GM18873 (cell line): ENCODE measurements around the gene FAM186B.

Source experiments
- ATAC-seq: cut with Tn5 transposase; IDR thresholded peaks from one replicate; pipeline ENCODE4 v1.9.1; 2021; ENCODE audit warnings: mild to moderate bottlenecking, moderate library complexity, moderate number of reproducible peaks; ENCODE audit not compliant: unreplicated experiment, low FRiP score

FAM186B gene

GRCh38 chr12:49540229-49541139 lies 65.0 kb downstream of the FAM186B start:
- ATAC-seq = no peak

DNA sequence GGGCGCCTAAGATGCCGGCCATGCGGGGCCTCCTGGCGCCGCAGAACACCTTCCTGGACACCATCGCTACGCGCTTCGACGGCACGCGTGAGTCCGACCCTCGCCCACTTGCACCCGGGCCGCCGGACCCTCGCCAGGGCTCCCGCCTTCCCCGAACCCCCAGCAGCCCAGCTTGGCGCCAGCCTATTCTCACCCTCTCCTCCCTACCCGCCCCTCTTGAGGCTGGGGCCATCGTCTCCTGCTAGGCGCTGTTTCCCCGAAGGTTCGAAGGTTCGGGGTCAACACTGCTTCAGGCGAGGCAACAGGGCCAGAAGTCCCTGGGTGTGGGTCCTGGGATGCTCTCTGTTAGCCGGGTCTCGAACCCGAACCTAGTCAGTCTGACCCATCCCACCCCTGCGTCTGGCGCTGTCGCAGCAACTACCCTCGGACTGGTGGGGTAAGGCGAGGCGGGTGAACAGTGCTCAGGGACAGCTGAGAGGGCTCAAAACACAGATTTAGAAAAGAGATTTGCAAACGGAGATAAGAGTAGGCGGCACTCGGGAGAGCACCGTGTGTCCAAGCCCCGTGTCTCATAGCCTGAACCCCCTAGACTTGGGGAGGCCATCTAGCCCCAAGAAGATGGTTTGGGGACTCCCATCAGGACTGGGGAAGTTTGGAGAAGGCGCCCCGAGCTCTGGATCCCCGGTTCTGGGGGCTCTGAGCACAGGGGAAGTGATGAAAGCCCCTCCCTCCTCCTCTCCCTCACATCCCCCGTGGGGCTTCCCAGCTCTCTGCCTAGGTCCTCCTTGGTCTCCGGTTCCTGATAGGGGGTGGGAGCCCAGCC lies 65.8 kb downstream of the FAM186B start:
- ATAC-seq = no peak

- ATAC-seq = no peak
These were observed 66.7 kb downstream of the FAM186B start, which contains the start of gene KCNH3 for GRCh38 chr12:49538510-49539403. Gene KCNH3 (plus strand): TSS chr12:49539030. CDS start chr12:49539417, 387 bp downstream.

DNA sequence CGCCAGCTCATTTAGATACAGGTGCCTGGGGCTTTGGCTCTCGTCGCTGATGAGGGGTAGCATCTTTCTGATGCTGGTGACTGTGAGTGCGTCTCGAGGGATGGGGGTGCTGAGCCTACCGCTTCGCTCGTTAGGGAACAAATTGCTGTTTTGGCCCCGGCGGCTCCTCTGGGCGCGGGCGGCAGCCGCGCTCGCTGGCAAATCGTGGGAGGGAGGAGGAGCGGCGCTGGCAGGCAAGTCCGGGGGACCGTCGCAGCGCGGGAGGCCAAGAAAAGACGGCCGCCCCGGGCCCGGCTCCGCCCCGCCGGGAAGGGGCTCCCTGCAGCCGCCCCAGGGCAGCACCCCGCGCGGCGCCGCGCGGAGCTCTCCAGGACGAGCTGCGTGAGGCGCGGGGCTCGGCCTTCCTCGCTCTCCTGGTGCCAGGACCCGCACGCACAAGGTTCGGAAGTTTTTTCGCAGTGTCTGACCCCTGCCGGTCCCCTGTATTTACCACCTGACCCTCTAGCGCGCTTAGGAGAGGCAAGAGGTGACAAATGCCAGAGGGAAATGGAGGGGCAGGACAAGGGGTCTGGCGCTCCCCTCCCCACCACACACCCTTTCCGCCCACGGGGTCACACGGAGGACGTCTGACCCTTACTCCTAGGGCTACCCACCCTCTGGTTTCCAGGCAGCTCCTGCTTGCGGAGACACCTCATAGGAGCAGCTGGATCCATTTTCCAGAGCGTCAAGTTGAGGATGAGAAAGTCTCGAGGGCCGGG lies 67.5 kb downstream of the FAM186B start:
- no peak for ATAC-seq
